Right lobe of liver (tissue), 4 donors: ENCODE data around the gene TRAPPC2L.

Experiments
- POLR2A ChIP-seq: fragments of 450-650 bp; IDR thresholded peaks from one replicate; pipeline ENCODE4 v1.6.1; 2017; ENCODE audit warnings: antibody characterized with exemption, mild to moderate bottlenecking
- TF ChIP-seq, protein P1 (sequence below), 4 donors: fragments of 200-600 bp in 3 of 4; fragments of 450-650 bp in 1 of 4; IDR thresholded peaks; one replicate each; pipeline versions ENCODE4 v1.5.1 to v1.8.0; 2016 to 2022; ENCODE audit warnings: antibody characterized with exemption in 4 of 4, mild to moderate bottlenecking in 2 of 4
- donor health status: DM: no; HTN: no; CAD: no.
- donor health status: DM: no; HTN: no; CAD: no.
- donor health status: DM: no; HTN: yes; CAD: no.

DNA sequence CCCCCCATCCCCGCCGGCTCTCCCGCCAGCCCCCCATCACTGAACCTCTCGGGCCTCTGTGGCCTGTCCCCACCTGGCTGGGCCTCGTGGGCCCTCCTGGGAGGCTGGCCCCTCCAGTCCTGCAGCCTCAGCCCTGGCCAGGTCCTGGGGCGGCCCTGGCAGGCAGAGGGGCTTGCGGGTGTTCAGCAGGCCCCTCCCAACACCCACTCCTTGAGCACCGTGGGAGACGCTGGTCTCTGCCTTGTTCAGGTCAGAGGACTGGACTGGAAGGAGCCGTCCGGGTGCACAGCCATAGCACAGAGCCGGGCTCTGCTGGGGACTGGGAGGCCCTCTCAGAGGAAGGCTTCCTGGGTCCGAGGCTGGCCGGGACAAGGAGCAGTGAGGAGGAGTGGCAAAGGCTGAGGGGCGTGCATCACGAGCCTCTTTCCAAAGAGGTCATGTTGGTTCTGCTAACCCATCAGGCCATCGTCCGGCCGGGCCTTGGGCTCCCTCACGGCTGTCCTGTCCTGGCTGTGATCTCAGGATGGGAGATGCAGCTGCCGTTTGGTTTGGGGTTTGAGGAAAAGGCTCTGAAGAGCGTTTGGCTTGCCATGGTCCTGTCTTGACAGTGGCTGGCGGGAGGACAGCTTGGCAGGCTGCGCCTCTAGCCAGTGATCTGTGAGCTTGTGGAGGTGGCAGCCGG, 15.9 kb downstream of the TRAPPC2L start:
- TF ChIP-seq, protein P1, sequence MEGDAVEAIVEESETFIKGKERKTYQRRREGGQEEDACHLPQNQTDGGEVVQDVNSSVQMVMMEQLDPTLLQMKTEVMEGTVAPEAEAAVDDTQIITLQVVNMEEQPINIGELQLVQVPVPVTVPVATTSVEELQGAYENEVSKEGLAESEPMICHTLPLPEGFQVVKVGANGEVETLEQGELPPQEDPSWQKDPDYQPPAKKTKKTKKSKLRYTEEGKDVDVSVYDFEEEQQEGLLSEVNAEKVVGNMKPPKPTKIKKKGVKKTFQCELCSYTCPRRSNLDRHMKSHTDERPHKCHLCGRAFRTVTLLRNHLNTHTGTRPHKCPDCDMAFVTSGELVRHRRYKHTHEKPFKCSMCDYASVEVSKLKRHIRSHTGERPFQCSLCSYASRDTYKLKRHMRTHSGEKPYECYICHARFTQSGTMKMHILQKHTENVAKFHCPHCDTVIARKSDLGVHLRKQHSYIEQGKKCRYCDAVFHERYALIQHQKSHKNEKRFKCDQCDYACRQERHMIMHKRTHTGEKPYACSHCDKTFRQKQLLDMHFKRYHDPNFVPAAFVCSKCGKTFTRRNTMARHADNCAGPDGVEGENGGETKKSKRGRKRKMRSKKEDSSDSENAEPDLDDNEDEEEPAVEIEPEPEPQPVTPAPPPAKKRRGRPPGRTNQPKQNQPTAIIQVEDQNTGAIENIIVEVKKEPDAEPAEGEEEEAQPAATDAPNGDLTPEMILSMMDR (IDR thresholded peaks at IDR 0.05) = no peak
- TF ChIP-seq POLR2A = no peak
